Measurements from ENCODE around the gene RGL4.

Gene RGL4

GRCh38 chr22:23681026-23681809 lies 9.6 kb upstream of the RGL4 start:
- no peak for DNase-seq (ENCODE audit: low spot score)

GRCh38 chr22:23682077-23682476 lies 8.7 kb upstream of the RGL4 start:
- no peak for DNase-seq (ENCODE audit: low spot score)

DNA sequence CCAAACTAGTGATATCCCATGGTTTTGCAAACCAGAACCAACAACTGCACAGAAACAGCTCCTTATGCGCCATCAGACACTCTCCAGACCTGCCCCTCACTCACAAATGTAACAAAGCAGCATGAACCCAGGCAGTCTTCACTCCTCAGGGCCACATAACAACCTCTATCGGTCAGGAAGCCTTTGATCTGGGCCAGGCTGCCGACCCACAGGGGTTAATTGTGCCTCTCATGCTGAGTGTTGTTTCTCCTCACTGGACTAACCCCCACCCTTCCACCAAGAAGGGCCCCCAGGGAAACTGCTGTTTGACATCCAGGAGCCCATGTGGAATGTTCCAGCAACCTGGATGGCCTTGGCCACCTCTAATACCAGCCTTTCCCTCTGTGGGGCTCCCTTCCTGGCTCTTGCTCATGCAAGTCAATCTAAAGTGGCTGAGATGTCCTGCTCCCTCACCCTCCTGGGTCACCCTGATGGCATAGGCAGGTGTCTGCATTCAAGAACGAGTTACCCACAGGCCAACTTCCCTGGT lies 7.9 kb upstream of the RGL4 start:
- peak; percentile 14 for DNase-seq (ENCODE audit: low spot score)

- no peak for DNase-seq (ENCODE audit: low spot score)
Measured at GRCh38 chr22:23683545-23683944, 7.3 kb upstream of the RGL4 start.

DNA sequence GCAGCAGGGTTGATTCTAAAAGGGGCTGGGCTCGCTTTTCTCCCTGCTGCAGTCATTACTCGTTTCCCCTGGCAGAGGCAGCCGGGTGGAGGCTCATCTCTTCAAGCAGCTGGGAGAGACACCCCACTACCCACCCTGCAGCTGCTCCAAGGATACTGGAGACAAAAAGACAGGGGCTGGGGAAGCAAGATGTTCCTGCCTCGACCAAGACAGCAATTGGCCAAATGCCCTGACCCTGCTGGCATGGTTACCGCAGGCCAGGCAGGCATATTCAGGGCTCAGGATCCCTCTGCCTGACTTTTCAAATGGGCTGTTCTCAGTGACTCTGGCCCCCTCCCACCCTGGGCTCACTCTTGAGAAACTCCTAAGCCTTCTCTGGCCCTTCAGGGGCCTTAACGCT lies 6.8 kb upstream of the RGL4 start:
- no peak for DNase-seq (ENCODE audit: low spot score)

- no peak for DNase-seq (ENCODE audit: low spot score)
Measured at GRCh38 chr22:23684561-23685031, 6.2 kb upstream of the RGL4 start.

DNA sequence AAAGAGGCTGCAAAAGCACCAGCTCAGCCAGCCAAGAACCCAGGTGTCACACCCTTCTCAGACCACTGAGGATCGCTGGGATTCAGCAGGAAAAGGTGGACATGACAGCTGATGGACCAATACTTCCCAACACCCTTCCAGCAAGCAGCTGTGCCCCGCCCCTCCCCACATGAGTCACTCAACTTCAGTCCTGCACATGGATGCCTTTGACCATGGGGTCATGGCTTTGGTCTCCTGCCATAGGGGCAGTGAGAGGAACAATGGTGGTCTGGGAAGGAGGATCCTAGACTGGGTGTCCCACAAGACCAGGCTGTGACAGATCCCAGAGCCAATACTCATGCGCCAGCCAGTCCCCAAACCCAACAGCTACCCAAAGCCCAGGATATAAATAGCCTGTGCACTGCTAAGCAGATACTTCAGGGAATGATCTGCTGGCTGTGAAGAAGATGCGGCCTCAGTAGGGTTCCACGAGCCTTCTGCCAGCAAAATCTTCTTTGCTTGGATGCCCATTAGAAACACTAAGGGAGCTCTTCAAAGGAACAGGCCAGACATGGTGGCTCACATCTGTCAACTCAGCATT lies 5.5 kb upstream of the RGL4 start:
- DNase-seq (ENCODE audit: low spot score), result peak; percentile 32

GRCh38 chr22:23686416-23687024 lies 4.3 kb upstream of the RGL4 start:
- no peak for DNase-seq (ENCODE audit: low spot score)

DNA sequence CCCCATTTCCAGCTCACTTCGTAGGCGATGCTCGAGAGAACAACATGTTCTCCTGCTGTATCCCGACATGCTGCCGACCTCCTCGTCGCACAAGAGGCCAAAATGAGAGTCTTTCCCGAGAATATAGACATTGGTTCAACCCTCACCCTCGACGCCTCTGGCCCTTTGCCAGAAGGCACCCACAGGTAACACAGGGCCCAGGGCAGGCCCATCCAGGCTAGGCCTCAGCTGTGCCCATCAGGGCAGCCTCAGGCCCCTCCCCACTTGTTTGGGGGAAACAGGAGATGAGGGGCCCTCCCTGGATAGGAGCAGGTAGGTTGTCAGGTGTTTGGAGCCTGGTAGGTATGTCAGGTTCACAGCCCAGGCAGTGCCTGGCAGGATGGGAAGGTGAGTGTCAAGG lies 2.7 kb upstream of the RGL4 start:
- DNase-seq (ENCODE audit: low spot score), result no peak

DNA sequence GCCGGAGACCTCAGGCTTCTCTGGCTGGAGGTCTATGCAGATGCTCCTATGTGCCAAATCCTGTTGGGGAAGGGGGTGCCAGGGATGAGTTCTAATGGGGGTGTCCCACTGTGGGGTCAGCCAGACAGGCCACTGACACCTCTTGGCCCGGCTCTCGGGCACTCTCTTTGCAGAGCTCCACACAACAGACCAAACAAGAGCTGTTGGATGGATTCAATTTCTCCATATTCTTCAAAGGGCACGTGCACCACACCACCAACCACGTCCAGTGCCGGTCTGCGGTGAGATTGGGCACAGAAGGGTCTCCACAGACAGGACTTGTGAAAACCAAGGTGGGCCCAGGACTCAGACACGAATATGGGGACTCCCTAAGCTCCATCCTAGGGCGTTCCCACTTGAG lies 2.2 kb upstream of the RGL4 start:
- no peak for DNase-seq (ENCODE audit: low spot score)

- no peak for DNase-seq (ENCODE audit: low spot score)
Measured at GRCh38 chr22:23689414-23689813, 1.4 kb upstream of the RGL4 start.

DNA sequence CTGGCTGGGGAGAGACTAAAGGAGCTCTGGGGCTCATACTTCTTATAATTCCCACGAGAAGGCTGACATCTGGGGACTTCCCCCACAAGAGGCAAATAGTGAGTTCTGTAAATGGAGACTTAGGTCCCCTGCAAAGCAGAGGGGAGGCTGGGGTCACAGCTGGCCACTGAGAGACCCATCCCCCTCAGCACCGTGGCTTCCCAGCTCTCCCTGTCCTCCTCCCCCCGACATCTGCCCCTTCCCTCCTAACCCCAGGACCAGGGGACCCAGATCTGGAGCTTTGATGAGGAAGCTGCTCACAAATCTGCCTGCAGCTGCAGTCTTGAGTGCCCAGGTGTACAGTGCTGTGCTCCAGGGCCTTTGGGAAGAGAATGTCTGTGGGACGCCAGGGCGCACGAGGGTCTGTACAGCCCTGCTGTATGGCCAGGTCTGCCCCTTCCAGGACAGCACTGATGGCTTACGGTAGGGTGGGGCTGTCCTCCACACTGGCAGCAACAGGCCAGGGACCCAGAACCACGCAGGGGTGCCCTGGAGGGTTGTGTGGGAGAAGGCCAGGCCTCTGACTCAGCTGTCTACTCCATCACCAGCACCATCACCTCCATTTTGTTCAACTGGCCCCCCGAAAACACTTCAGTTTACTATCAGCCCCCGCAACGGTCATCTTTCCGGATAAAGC lies 1.1 kb downstream of the RGL4 start:
- DNase-seq (ENCODE audit: low spot score), result no peak

DNA sequence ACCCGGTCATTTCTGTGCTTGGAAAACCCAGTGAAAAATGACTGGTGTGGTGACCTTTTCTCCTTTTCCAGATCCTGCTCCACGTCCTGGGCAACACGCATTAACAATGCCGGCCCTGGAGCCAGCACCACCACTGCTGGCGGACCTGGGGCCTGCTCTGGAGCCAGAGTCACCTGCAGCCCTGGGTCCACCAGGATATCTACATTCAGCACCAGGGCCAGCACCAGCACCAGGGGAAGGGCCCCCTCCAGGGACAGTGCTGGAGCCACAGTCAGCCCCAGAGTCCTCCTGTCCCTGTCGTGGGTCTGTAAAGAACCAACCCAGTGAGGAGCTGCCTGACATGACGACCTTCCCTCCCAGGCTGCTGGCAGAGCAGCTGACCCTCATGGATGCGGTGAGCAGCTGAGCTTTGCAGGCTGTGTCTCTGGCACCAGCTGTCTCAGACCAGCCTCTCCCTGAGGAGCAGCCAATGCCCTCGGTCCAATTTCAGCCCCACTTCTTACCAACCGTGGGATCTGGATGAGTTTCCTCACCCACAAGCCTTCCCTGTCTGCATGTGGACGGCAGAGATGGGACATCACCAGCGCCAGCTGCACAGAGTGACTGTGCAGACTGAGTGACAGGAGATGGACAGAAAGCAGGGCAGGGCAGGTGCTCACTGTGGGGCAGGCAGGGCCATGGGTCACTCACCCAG lies 1.9 kb downstream of the RGL4 start:
- no peak for DNase-seq (ENCODE audit: low spot score)

GRCh38 chr22:23693979-23694680 lies 3.3 kb downstream of the RGL4 start:
- no peak for DNase-seq (ENCODE audit: low spot score)

DNA sequence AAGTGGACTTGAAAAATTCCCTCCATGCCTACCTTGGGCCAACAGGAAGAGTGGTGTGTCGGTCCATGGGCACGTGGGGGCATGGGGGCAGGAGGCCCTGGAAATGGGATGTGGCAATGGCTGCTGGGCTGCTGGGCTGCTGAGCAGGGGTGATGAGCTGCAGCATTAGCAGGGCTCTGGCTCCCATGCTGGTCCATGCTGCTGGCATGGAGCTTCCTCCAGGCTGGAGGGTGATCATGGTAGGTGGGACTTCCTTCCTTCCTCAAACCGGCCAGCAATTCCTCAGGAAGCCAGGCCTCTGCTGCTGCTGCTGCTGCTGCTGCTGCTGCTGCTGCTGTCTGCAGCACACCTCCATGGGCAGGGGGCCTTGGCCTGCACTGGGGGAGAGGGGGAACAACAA lies 4.3 kb downstream of the RGL4 start:
- DNase-seq (ENCODE audit: low spot score), result no peak

- no peak for DNase-seq (ENCODE audit: low spot score)
Measured at GRCh38 chr22:23695571-23696325, 4.9 kb downstream of the RGL4 start.

GRCh38 chr22:23696326-23696851 lies 5.6 kb downstream of the RGL4 start:
- DNase-seq (ENCODE audit: low spot score), result no peak

DNA sequence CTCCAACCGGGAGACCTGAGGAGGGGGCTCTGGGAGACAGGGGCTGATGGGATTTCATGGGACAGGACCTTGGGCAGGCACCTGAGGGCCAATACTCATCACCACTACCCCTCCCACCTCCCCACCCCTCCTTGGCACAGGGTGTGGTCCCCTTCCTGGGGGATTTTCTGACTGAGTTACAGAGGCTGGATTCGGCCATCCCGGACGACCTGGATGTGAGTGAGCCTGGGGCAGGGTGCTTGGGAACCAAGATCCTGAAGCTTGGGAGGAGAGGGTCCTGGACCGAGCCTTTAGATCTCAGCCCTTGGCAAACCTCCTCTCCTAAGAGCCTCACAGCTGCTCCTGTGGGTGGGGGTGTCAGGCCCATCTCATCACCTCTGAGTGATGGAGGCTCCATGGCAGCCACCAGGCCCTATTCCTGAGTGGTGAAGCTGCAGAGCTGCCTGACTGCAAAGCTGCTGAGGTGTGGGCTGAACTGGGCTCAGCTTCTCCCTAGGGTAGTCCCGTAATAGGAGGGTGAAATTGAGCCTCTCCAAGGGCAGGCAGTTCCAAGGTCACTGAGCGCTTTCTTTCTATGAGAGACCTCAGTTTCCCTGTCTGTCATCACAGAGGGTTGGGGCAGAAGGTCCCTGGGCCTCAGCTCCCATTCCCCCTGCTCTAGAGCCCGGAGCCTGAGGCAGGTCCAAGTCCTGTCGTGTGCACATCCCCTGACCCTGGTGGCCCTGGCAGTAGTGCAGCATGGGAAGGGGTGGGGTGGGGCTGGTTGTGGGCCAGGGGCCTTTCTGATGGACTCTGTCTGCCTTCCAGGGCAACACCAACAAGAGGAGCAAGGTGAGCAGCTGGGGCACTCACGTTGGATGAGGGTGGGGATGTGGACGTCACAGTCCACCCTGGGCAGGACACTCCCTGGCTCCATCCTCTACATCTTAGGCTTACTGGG lies 6.5 kb downstream of the RGL4 start:
- DNase-seq (ENCODE audit: low spot score), result no peak

- DNase-seq (ENCODE audit: low spot score), result no peak
Measured at GRCh38 chr22:23698094-23698493, 7.3 kb downstream of the RGL4 start.
